Measurements from ENCODE around the gene ABCC4.

ABCC4 gene

GRCh38 chr13:95150555-95150954, 150.7 kb downstream of the ABCC4 start:
- Histone ChIP-seq H3K79me2 (ENCODE audit: control insufficient read depth, low read length) (no peaks in the 10 kb centered on the region), H3K27me3 (ENCODE audit: control insufficient read depth, low read length) (no peaks in the 10 kb centered on the region), H3K9me3 (ENCODE audit: control insufficient read depth, insufficient read depth, low read length) (no peaks in the 10 kb centered on the region), H3K4me1 (ENCODE audit: control insufficient read depth, low read length) (no peaks in the 10 kb centered on the region), H3K36me3 (ENCODE audit: control insufficient read depth, low read length) (no peaks in the 10 kb centered on the region), H3K4me3 (ENCODE audit: low read length) (no peak overlapping the region), H3K9me2 (replicated peaks; ENCODE audit: control insufficient read depth, low read length) (no peaks in the 10 kb centered on the region), H4K20me1 (ENCODE audit: control insufficient read depth, insufficient read depth, low read depth, low read length) (no peaks in the 10 kb centered on the region), H3K27ac (ENCODE audit: low read depth, low read length) (no peak overlapping the region), H3F3A (ENCODE audit: control insufficient read depth, insufficient read depth) (no peaks in the 10 kb centered on the region), H3K4me2 (ENCODE audit: low read length) (no peak overlapping the region)
- TF ChIP-seq EZH2phosphoT487 (IDR thresholded peaks at IDR 0.05; ENCODE audit: borderline replicate concordance, low read length) (no peak), CTCF (IDR thresholded peaks at IDR 0.05; ENCODE audit: low read depth, low read length, poor library complexity, severe bottlenecking) (no peak)

GRCh38 chr13:95146486-95146885, 154.8 kb downstream of the ABCC4 start:
- Histone ChIP-seq H3K4me2 (ENCODE audit: low read length) (no peak overlapping the region), H3K4me1 (ENCODE audit: control insufficient read depth, low read length) (peaks cover 6% of the 10 kb centered on the region), H3K4me3 (ENCODE audit: low read length) (no peak overlapping the region), H4K20me1 (ENCODE audit: control insufficient read depth, insufficient read depth, low read depth, low read length) (no peaks in the 10 kb centered on the region), H3K36me3 (ENCODE audit: control insufficient read depth, low read length) (no peaks in the 10 kb centered on the region; the same call in 1 of the 2 replicates), H3K27ac (ENCODE audit: low read depth, low read length) (no peak overlapping the region), H3K9me3 (ENCODE audit: control insufficient read depth, insufficient read depth, low read length) (no peaks in the 10 kb centered on the region), H3F3A (ENCODE audit: control insufficient read depth, insufficient read depth) (no peaks in the 10 kb centered on the region), H3K9me2 (replicated peaks; ENCODE audit: control insufficient read depth, low read length) (no peaks in the 10 kb centered on the region), H3K27me3 (ENCODE audit: control insufficient read depth, low read length) (no peaks in the 10 kb centered on the region), H3K79me2 (ENCODE audit: control insufficient read depth, low read length) (no peaks in the 10 kb centered on the region)
- TF ChIP-seq EZH2phosphoT487 (IDR thresholded peaks at IDR 0.05; ENCODE audit: borderline replicate concordance, low read length) (no peak), CTCF (IDR thresholded peaks at IDR 0.05; ENCODE audit: low read depth, low read length, poor library complexity, severe bottlenecking) (no peak)

GRCh38 chr13:95145587-95145986, 155.7 kb downstream of the ABCC4 start:
- Histone ChIP-seq H3K36me3 (ENCODE audit: control insufficient read depth, low read length) (no peaks in the 10 kb centered on the region; the same call in 1 of the 2 replicates), H3K4me1 (ENCODE audit: control insufficient read depth, low read length) (peaks cover 6% of the 10 kb centered on the region), H3K27me3 (ENCODE audit: control insufficient read depth, low read length) (no peaks in the 10 kb centered on the region), H3K4me3 (ENCODE audit: low read length) (no peak overlapping the region), H3F3A (ENCODE audit: control insufficient read depth, insufficient read depth) (no peaks in the 10 kb centered on the region), H3K9me3 (ENCODE audit: control insufficient read depth, insufficient read depth, low read length) (no peaks in the 10 kb centered on the region), H3K4me2 (ENCODE audit: low read length) (no peak overlapping the region), H3K79me2 (ENCODE audit: control insufficient read depth, low read length) (no peaks in the 10 kb centered on the region), H3K27ac (ENCODE audit: low read depth, low read length) (no peak overlapping the region), H4K20me1 (ENCODE audit: control insufficient read depth, insufficient read depth, low read depth, low read length) (no peaks in the 10 kb centered on the region), H3K9me2 (replicated peaks; ENCODE audit: control insufficient read depth, low read length) (no peaks in the 10 kb centered on the region)
- TF ChIP-seq EZH2phosphoT487 (IDR thresholded peaks at IDR 0.05; ENCODE audit: borderline replicate concordance, low read length) (no peak), CTCF (IDR thresholded peaks at IDR 0.05; ENCODE audit: low read depth, low read length, poor library complexity, severe bottlenecking) (no peak)
